Hindlimb muscle (tissue), 1 donor: ENCODE measurements around the gene CCN6. TPM values are rescaled to one million over a fixed set of nuclear protein-coding genes. Genes with fewer than 3 reads are reported as not detected.

Experiments used
- DNase-seq: peaks from one replicate; pipeline ENCODE4 v3.0.0-alpha.2; 2013
- polyA plus RNA-seq: library from polyadenylated mRNA; unstranded; fragments of 120-200 nt; gene quantifications from one replicate; pipeline ENCODE4 v1.2.1, GENCODE V29; 2013; ENCODE audit not compliant: insufficient read length

CCN6 gene
- polyA plus RNA-seq: 0.28 TPM

DNA sequence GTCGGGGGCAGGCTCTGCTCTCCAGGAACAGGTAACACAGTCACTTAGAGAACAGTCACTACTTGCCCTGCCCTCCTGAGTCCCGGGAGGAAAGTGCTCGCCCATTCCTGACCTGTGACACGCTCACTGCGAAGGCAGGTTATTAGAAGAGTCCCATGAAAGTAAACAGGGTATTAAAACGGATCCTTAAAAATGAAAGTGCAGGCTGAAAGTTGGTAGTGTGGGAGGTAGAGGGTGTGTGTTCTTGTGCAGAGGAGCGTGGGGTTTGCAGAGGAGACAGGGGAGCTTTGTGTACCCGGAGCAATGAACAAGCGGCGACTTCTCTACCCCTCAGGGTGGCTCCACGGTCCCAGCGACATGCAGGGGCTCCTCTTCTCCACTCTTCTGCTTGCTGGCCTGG, at the start of gene CCN6:
Gene CCN6, plus strand, starts transcription at position 104 of the 400 bp plus-strand sequence. Its CDS starts 254 bp downstream, at position 358.
- no peak for DNase-seq

DNA sequence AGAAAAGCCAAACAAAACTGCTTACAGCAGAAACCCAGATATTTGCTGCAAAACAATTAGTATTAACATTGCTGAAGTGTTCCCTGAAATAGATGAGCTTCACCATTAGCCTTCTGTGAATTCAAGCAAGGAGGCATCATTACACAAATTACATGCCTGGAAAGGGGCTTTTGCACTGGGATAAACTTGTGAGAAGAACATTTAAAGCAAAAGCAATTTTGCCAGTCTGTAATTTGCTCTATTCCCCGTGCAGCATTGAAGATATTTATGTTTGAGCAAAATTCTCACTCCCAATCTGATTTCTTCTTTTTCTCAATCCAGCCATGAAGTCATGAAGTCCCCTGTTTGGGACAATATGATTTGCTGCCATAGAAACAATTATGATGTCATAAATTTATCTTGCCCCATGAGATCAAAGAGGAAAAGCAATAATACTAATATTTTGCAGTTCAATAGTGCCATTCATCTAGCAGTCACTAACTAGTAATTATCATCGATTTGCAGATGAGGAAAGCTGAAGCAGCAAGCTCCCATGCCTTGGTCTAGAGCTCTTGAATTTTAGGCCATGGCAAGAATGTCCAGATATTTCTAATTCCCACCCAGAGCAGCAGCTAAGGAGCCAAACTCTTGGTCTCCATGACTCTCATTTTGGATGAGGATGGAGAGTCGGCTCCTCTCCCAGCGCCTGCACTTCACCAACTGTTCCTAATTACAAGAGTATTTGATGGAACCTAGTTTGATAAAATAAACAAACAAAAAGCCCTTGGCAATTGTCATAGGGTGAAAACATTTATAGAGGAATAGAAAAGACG, 49.5 kb upstream of the CCN6 start:
- peak; percentile 71 for DNase-seq

DNA sequence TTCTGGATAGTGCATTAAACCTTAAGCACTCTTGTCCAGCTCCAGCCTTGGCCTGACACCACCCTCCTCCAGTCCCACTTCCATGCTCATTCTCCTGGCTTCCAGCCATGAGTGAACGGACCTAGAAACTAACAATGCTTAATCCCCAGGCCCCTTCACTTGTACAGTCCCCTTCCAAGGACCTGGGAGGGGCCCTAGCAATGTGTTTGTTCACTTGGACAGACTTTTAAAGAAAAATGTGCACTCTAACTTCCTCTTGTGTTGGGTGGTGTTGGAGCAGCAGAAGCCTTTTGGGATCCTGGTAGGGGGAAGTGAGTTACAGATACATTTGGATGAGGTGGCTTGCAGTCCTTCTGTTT, 48.9 kb upstream of the CCN6 start:
- peak; percentile 84 for DNase-seq

DNA sequence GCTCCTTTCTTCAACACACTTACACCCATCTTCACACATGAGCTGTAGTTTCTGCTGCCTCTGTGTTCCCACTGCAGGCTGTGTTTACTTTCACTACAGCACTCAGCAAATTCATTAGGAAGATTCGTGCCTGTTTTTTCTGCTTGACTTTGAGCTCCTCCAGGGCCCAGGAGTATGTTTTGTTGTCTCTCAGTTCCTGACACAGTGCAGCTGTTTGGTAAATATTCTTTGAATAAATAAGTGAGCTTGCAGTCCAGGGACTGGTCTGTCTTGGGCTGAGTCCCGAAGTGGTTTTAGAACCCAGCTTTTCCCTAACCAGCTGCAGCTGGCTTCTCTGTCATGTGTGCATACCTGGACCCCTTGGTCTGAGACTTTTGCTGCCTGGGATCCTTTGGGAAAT, 46.6 kb upstream of the CCN6 start:
- no peak for DNase-seq

DNA sequence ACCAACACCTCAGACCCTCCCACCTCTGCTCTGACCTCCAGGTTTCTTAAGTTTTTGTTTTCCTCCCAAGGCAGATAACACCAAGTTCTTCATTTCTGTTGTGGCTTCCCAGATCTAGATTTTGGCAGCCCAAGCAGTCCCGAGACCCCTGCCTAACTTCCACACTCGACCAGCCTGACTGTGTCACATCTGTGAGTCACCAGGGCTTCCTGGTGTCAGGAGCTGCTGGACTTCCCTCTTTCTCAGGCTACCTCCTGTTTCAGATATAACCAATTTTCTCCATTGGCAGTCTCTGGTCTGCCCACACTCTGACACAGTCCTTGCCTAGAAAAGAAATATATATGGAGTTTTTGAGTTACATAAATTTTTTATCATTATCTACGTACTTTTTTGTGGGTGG, 46.1 kb upstream of the CCN6 start:
- DNase-seq: no peak

DNA sequence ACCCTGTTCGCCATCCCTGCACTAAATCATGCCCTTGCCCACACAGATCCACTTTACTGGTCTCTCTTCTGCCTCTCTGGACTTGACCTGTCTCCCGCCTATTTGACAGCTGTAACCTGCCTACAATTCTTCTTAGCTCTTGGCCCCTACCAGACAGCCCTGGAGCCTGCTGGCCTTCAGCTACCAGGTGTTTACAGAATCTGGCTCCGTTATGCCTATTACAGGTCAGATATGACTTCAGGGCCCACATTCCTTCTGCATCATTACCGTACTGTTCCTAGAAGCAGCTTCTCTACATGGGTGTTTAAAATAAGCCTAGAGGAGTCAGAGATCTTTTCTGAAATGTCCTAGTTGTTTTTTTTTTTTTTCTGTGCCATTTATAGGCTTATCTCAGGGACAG, 45.4 kb upstream of the CCN6 start:
- DNase-seq: no peak

DNA sequence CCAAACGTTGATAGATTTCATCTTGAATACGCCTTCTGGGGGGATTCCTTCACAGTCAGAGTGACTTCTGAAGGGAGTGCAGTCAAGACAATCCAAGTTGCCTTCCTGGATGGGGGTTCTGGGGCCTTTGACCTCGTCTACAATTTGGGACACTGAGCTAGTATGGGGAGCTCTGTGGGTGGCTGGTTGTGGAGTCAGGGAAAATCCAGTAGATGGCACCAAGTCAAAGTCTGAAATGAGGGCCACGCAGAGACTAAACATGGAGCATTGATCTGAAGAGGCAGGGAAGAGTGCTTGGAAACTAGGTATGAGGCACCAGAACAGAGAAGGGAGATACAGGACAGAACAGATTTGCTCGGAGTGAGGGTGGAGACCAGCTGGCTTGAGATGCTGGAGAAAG, 43.6 kb upstream of the CCN6 start:
- no peak for DNase-seq

DNA sequence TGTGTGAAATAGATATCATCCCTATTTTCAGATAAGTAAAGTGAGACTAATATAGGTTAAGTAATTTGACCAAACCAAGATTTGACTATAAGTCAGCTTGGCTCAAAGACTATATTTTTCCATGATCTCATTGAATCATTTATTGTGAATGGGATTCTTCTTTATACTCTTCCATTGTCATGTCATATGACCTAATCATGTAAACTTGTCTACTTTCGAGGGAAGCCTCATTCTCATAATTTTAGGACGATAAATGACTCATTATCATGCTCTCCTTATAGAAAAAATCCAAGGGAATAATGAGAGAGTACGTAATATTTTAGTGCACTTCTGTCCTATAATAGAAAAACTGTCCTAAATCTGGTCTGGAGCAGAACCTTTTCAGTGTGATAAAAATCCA, 40.9 kb upstream of the CCN6 start:
- no peak for DNase-seq

DNA sequence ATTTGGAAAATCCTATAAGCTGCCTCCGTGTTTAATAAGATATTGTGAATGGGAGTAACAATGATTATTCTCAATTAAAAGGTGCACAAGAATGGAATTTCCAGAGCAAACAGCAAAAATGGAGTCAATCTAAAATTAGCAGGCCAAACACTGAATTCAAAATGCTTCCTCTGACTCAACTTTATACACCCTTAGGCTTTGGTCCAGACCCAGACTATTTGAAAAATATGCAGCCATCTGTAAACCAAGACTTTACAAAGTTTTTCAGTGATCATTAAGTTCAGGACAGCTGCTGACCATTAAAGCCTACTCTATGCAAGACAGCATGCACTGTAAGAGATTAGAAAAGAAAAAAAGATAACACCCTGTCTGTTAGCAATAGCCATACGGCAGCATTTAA, 39.4 kb upstream of the CCN6 start:
- DNase-seq: peak; percentile 34

DNA sequence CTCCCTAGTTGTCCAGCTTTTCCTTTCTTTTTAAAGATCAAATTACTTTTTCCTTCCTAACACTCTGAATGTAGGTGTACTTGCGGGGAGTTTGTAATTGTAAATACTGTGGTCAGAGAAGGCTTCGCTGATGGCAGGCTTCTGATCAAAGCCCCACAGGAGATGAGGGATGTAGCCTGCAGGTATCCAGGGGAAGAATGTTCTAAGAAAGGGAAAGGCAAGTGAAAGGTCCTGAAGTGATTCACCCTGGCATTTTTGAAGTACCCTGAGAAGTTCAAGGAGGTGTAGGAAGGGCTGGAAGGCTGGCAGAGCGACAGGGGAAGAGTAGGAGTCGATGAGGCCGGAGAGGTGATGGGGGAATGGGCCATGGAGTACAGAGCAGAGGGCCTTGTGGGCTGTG, 38.2 kb upstream of the CCN6 start:
- DNase-seq: no peak

DNA sequence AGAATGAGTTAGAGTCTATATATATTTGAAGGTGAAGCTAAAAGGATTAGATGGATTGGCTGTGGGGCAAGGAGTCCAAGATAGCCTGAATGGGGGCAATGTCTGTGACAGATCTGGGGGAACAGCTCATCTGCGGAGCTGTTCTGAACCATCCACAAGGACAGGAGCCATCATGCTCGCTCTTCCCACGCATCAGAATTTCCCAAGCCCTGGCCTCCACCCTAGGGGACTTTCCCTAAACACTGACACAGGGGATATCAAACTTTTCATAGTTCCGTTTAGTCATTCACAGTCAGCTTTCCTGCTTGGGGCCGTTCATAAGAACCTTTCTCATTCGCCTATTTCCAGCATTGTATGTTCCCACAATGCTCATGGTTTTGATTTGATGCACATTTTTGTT, 37.6 kb upstream of the CCN6 start:
- DNase-seq: no peak

DNA sequence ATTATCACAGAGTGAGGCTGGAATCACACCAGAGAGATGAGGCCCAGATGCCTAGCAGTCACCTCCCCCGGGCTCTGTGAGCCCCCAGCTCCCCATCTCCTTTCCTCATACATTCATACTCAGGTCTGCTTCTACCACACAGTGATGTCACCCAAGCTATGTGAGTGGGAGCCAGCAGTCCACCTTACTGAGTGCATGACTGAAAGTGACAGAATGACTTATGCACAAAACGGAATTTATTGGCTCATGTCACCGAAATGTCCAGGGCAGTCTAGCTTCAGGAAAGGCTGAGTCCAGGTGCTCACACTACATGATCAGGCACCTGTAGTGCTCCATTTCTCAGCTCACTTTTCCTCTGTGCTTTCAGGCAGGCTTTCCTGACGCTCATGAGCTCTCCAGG, 36.7 kb upstream of the CCN6 start:
- DNase-seq: no peak

DNA sequence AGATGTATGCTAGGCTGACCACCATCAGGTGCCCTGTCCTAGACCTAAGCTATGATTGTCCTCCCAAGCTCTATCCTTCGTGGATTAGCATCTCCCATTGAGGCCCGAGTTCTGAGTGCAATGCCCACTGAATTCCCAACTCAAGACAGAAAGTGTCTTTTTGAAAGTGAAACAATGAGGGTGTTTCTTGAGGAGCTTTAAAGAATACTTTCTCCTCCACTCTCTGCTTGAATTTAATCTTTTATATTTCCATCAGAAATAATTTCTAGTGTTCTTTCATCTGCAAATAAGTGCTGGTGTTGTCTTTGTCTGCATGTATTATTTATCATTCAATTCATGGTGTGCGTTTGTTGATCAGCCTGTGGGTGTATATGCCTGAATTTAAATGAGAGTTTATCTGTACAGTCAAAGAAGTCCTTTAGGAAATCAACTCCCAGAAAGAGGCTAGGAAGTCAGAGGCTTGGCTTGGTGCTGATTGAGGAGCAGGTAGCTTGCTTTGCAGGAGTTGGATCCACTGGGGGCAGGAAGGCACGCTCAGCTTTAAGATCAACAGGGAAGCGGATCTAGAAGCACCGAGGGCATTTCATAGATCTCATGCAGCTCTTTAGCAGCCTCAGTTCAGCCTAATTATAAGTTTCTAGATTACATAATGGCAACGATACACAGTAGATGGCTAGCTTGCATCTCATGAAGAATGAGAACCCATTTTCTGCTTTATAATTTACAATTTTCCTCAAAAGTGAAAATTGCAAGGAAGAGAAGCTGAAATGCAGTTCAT, 36.0 kb upstream of the CCN6 start:
- no peak for DNase-seq

DNA sequence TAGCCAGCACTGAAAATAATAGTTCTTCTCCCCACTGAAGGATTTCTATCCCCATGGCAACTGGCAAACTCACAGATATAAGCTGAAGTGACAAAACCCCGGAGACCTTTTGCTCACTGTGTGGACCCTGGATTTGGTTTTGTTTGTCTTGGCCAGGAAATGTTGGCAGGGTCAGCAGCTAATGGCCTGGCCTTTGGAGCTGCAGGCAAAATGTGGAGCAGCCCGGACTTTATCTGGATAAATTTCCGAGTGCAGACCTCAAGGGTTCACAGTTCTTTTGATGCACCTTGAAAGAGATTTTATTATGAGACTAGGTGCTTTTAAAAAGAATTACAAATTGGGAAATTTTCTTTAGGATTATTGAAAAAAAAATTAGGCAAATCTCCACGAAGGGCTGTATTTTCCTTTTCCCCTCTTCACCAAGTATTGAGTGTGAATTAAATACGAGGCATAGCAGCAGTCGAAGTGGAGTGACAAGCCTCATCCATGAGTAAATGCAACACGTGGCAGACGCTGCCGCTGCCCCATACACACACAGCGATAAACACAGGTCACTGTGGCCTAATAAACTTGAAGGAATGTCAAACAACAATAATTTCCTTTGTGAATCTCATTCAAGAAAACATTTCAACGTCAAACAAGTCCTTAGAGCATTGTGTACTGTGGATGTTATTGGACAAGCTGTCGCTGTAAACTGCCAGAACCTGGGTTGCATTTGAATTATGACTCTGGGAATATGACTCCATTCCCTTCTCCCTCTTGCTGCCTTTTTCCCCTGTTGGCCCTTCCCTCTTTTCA, 35.1 kb upstream of the CCN6 start:
- peak; percentile 77 for DNase-seq

DNA sequence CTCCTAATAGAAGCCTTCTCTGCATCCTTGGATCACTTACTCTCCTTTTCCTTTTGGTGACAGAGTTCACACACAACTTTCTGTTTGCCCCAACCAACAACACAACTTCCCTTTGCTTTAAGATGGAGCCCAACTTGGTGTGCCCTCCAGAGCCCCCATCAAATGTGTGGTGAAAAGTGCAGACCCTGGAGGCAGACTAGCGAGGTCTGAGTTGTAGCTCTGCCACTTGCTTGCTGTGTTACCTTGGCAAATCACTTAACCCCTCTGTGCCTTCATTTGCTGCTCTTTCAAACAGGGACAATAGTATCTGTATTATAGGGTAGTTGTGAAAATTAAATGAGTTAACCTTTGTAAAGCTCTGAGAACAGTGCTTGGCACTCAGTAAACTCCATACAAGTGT, 34.3 kb upstream of the CCN6 start:
- DNase-seq: no peak

DNA sequence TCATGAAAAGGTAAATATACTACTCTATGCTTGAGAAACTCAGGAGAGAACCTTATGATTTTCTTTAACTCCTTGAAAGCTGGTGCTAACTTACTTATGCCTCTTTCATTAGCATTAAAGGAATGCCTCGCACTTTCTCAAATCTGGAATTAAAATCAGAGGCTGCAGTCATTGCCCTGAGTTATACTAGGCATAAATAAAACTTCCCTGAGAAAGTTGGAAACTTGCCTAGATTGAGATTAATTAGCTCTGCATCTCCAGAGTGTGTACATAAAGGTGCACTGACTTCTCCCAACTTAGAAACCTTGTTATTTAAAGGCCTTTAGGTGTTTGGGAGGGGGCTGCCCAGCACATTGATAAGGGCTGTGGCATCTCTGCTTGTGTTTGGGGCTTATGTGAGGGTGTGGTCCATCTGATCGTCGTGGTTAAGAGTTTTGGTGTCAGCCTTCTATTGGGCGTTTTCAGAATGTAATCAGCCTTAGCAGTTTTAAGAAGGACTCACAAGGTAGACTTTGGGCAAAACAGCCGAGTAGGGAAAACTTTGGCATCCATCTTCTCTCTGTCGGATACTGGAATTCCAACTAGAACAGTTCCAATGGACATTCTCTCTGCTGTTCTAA, 32.1 kb upstream of the CCN6 start:
- no peak for DNase-seq

DNA sequence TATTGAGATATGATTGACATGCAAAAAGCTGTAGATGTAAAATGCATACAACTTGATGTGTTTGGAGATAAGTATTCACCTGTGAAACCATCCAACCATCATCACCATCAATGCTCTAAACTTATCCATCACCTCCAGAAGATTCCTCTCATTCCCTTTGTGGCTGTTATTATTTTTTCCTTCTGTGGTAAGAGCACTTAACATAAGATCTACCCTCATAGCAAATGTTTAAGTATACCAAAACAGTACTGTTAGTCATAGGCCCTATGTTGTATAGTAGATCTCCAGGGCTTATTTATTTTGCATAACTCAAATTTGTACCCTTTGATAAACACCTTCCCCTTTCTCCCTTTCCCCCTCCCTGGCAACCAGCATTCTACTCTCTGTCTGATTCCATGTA, 31.2 kb upstream of the CCN6 start:
- no peak for DNase-seq

DNA sequence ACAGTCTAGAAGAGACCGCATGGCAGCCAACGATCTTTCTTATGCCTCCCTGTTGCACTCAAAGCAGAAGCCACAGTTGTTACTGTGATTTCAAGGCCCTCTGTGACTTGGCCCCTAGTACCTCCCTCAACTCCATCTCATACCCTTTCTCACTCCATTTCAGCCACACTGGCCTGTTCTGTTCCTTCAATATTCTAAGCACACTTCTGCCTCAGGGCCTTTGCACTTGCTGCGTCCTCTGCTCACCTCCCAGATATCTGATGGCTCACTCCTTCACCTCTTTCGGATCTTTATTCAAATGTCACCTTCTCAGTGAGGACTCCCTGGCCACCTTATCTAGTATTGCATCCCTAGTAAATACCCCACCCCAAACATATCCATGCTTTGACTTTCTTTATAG, 29.4 kb upstream of the CCN6 start:
- no peak for DNase-seq

DNA sequence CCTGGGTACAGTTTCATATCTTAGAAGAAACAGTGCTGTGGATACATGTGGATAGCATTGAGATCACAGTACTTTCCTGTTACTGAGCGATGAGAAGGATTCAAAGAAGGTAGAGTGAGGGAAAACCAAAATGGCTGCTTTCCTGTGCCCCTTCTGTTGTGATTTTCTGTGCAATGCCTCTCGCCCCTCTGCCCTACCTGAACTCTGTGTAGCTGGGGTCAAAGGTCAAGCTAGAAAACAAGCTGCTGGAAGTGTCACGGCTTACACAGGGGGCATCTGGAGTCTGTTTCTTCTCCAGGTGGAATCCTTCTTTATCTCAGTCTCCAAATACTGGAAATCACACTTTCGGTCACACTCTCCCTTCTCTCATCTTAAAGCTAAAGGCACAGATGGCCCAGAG, 27.0 kb upstream of the CCN6 start:
- no peak for DNase-seq

DNA sequence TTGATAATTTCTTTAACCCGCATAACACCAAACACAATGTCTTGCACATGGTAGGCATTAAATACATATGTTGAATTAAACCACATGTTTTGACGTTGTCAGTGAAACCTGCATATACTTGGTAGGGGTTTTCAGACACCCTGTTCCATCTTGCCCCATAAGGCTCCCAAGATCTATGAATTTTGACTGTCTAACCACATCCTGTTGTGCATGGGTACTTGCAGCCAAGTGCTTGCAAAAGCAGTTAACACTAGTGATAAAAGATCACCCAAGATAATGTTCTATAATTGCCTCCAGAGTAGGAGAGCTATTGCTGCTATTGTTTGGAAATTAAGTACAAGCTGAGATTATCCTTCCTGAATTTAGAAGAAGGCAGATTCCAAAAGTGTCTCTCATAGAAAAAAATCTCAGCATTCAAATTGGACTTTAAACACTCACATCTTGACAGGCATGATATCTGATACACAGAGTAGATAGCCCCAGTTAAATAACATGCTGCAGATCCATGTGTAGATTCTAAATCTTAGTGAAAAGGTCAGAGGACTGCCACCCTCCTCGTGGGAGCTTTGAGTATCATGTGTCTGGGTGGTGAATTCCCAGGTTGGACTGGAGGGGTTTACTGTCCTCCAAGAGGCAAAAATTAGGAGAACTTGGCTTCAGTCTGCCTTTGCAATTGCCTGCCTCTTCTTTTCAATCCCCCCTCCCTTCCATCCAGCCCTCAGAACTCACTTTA, 25.8 kb upstream of the CCN6 start:
- no peak for DNase-seq

DNA sequence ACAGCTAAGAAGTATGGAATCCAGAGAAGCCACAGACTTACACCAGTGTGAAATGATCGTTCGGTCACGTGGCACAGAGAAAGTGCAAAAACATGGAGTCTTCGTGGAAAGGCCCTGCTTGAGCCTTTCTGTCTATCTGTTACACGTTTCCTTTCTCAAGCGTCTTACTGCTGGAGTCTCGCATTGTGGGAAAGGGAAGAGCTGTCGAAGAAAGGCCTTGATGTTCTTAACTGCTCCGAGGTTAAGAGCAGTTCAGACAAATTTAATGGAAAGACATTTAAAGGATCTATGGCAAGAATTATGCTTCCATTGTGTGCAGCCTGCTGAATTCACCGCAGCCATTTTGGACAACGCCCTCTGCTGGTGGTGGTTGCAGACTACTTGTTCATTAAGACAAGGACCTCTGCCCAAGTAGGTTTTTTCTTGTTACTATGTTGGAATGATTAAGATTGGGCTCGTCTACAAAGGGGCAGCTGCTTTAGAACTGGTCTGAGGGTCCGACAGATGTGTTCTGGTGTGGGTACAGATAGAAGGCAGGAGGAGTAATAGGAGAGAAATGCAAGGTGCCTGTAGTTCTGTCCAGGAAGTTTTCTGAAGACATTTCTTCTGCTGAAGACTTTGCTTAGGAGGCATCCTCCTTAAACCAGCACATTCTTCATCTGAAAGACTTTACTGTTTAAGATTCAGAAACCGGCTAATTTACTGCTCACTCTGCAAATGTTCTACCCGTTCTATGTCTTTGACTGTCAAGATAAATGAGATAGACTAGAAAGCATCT, 24.7 kb upstream of the CCN6 start:
- DNase-seq: no peak
